T-helper 9 cell (primary cell): ENCODE data around the gene FIGLA.

Experiments
- DNase-seq: peaks from one replicate; pipeline ENCODE4 v3.0.0-alpha.2; 2020
- total RNA-seq, 2 donors: gene quantifications; one replicate each; lab custom pipeline; 2026; lab: John Stamatoyannopoulos, UW

The FIGLA gene, protein sequence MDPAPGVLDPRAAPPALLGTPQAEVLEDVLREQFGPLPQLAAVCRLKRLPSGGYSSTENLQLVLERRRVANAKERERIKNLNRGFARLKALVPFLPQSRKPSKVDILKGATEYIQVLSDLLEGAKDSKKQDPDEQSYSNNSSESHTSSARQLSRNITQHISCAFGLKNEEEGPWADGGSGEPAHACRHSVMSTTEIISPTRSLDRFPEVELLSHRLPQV
- 0 reads per million in 2 donors for total RNA-seq

DNA sequence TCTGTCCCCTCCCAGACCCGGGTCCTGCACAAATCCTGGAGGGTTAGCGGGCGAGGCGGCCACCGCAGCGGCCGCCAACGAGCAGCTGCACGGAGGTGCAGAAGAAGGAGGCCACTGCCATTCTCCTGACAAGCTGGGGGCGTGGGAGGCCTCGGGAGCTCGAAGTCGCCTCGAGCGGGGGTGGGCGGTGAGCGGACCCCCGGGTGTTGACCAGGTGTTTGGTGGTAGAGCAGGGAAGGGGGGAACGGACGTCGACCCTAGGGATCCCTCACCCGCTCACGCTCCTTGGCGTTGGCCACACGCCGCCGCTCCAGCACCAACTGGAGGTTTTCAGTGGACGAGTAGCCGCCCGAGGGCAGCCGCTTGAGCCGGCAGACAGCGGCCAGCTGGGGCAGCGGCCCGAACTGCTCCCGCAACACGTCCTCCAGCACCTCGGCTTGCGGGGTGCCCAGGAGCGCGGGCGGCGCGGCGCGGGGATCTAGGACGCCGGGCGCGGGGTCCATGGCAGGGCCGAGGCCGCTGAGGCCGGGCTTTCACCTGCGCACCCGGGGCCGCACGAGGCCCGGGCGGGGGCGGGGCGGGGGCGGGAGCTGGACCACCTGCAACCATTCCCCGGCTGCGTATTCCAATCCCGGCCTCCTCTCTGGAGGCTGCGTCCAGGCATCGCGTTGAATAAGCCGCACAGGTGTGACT is at the start of gene FIGLA:
Gene FIGLA (minus strand): TSS at position 508 of the 693 bp plus-strand sequence. CDS start 5 bp downstream, at position 503.
- DNase-seq = no peak

DNA sequence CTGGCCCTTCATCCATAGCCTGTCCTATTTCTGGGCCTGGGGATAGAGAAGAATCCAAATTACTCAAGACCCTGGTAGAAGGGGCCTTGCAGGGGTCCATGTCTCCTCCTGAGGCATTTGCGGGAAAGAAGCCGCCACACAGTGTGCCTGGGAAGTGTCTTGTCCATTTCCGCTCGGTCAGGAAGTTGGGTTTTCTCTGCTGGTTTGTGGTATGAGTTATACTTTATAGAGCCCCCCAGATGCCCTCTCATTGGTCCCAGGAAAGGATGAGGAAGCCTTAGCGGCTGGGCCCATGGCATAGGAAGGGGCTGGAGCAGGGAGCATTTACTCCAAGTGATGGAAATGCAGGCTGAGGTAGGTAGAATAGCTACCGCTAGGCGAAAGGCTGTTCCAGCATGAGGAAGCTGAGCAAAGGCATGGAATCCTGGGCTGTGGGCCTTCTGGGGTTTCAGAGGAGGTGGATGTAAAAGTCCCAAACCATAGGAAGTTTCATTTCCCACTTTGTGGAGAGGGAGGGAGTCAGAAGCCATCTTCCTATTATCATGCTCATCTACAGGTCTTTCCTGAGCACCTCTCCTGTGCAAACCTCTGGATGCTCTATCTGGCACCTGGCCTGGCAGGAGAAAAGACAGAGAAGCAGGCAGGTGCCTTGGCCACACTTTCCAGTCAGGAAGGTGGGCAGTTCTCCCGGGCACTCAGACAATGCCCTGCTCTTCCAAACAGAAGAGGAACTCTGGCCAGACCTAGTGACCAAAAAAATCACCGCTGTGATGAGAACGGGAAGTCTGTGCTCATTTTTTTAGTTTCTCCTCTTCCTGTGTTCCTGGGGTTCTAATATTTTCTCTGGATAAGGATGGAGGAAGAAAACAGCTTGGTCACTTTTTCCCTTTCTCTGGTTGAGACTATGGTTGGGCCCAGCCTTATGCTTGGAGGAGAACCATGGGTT is 47.8 kb upstream of the FIGLA start:
- DNase-seq = no peak

DNA sequence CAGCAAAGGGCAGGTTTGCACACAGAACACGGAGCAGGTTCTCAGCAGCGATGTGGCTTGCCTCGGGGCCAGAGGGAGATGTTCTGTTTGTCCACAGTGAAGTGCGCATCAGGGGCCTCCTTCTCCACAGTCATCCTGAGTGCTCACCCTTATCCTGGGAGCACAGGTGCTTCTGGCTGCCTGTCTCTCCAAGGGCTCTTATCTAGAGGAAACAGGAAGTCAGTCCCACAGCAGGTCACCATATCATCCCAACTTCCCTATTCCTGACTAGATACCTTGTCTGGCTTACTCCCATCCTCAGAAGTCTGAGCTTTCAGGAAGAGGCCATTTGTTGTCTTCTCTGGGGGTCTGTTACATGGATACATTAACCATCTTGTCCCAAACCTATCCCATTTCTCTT is 45.2 kb upstream of the FIGLA start, which contains the start of gene CD207:
Gene CD207 (minus strand): TSS at position 174 of the 400 bp plus-strand sequence. CDS start 40 bp downstream, at position 134.
- DNase-seq = no peak

DNA sequence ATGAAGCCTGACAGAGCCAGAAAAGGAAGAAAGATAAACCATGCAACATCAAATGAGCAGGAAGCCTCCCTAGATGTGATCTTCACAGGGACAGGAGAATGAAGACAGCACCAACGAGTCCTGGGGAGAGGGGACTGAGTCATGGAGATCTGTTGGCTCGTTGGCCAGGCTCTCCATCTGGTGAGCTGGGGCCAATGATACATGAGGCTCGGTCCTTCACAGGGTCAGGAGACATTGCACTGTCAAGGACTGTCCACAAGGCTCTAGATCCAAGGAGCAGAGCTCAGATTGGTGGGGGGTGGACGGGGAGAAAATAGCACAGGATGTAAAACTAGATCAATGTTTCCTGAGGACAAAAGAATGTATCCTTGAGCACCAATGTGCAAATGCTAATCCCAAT is 44.4 kb upstream of the FIGLA start:
- DNase-seq = no peak

DNA sequence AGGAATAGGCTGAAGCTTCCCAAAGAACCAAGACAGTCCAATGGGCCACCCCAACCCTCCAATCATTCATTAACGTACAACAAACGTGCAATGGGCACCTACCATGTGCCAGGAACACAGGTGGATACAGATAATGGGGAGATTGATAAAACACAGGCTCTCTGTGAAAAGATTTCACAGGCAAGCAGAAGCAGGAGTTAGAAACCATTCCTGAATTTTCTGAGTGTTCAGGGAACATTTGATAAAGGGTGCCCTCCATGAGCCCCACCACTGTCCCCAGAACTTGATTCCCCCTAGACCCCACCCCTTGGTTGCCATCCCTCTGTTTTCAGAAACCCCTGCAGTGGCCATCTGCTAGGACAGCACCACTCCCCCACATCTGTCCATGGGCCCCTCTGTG is 43.7 kb upstream of the FIGLA start:
- no peak for DNase-seq

DNA sequence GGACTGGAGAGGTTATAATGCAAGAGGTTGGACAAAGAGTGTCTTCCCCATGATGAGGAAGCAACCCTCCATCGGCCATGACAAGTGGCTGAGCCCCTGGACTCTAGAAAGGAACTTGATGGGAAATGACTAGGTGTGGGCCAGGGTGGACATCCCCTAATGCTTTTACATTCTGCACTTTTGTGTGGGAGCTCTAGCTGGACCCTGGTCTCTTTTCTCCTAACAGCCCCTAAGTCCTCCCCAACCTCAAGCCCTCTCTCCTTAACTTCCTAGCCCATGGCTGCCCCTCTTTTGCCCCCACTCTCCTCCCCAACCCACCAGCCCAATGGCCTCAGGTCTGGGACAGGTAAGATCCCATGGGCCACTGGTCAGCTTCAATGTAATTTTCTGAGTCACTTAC is 42.8 kb upstream of the FIGLA start:
- no peak for DNase-seq

DNA sequence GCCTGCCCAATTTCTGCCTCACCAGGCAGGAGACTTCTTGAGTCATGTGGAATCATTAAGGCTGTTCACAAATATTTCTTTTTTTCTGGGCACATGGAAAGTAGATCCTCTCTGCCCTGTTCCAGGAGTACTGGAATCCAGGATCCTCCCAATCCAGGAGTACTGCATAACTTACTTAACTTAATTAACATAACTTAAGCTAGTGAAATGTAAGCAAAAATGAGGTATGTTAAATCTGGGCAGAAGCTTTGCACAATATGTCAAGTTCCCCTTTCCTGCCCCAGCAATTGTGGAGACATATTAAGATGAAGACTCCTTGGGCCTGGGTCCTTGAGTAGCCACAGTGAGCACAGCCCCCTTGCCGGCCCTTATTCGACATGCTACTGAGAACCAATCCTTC is 41.9 kb upstream of the FIGLA start:
- no peak for DNase-seq

DNA sequence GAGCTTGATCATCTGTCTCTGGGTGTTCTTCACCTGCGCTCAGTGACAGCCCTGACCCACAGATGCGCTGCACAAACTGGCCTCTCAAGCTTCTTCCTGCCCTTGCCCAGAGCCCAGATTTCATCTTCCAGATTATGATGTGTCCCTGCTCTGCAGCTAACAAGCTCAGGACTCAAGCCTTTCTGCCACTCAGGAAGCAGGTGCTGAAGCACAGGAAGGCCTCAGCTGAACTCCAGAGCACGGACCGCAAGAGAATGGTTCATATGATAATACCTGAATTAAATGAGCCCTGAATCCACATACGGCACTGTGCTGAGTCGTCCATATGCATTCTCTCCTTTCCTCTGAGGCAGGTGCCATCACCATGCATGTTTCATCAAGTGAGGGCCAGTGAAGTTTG is 41.4 kb upstream of the FIGLA start:
- no peak for DNase-seq

DNA sequence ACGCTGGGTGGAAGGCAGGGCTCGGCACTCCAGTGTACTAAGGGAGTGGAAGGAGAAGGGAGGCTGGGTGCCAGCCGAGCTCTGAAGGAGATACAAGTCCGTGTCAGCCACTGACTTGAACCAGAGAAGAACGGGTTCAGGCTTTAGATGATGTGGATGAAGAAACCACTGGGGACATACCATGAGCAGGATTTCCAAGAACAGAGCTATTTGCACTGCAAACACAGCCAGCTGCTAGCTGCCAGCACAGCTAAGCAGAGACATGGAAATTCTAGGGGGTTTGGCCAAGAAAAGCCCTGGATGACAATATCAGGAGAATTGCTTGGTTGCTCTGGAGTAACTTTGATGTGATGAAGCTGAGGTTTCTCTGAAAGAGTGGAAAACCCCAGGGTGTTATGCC is 39.9 kb upstream of the FIGLA start:
- no peak for DNase-seq

DNA sequence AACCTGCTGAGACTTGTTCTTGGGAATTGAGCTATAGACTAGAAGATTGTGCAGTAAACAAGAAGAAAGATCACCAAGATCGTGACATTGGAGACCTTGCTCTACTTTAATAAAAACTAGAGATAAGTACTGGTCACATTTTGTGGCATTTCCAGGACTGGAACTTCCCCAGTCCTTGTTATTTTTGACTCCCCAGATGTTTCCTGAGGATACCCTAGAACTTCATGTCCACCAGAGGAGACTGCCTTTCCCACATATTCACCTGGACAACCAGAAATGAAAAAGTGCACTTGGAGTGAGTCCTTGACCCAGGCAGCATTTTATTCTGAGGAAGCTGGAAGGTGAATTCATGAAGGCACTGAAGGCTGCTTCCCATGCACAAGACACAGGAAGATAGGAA is 39.5 kb upstream of the FIGLA start:
- DNase-seq = no peak

DNA sequence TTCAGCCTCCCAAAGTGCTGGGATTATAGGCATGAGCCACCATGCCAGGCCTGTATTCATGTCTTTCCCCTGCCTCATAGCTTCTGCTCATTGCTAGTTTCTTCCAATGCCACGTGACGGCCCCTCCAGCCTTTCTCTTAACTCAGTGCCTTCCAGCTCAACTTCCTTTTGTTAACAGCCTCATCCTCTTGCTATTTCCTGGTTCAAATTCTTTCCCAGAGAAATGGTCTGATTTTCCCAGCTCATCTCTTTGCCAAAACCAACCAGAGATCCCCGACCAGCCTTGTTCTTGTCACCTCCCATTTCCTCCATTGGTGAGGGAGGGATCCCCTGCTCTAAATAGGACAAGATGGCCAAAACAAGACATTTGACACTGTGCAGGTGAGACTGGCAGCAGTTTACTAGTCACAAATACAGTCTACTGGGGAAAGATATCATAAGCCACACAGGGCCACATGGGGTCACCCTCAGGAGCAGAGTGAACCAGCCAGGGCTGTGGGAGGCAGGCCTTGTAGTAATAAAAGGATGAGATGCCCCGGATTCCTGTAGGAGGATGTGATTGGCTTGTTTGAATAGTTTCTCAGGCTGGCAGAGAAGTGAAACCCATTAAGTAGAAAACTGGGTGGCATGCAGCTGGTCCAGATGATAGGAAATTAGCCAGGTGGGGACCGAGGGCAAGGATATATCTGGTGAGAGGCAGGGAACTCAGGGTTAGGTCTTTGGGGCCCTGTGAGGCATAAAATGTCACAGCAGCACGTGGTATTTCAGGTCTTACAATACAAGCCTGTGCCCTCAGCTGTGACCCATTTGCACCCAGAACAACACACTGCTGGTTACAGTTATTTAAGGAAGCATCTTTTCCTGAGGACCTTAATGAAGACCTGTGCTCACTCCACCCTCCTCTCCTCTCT is 38.7 kb upstream of the FIGLA start:
- DNase-seq = no peak

DNA sequence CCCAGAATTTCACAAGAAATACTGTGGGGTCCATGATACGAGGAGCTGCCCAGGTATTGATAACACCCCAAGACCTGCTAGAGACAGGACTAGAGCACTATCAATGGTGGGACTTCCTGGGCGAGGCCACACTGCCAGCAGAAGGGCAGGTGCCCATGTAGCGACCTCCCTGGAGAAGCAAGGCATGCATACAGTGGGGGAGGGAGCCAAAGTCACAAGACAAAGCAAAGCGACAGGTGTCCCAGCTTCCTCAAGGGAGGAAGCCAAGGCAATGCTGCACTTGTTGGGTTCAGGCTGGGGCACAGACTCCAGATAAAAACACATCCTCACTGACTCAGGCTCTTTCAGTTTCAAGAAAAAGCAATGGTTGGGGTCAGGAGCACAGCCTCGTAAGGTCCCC is 37.7 kb upstream of the FIGLA start:
- no peak for DNase-seq

DNA sequence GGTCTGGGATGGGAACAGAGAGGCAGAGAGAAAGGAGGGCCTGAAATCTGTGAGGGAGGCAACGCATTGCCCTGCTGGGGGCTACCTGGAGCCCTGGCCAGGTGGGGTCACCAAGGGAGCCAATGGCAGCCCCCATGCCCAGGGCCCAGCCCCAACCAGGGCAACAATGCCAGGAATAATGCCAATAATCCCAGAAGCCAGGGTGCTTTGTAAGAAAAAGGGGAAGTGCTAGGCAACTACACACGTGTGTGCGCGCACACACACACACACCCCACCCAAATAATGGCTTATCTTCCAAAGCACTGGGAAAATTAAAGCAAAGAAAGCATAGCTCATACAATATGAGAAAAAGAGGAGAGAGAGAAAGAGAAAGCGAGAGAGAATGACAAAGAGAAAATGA is 36.9 kb upstream of the FIGLA start:
- no peak for DNase-seq

DNA sequence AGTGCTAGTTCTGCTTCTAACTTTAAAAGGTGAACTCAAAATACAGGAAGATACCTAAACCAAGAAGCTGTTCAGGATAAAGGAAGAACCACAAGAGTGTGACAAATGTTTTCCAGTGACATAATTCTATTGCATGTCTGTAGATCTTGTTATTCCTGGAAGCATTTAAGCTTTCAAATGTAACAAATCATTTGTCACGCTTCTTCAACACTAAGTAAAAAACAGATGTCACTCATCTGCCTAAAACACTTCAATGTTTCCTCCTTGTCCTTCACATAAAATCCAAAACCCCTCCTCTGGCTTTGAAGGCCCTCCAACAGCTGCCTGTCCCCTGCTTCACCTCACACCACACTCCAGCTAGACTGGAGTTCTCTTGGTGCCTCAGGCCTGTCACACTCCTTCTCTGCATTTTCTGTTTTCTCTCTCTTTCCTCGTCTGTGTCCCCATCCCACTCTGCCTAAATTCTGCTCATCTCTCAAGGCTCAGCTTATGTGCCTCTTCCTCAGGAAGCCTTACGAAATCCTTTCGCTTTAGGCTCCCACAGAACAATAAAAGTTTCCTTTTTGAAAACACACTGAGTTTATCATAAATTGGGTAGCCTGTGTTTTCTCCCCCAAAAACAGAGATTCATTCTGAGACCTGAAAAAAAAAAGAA is 36.4 kb upstream of the FIGLA start:
- DNase-seq = no peak

DNA sequence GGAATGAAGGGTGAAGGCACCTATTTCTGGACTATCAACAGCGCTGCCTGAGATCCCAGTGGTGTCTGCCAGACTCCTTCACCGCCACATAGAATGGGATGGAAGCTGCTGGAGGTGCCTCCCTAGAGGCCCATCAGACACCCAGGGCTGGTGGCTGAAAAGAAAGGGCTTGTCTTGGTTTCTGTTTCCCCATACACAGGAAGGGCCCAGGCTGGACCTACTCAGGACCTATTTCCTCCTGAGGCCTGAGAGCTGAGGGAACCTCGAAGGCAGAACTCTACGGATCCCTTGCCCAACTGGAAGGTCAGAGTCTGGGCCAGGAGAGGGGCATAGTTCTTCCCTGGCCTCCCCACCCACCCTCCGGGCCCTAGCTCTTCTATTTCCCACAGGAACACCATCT is 32.8 kb upstream of the FIGLA start:
- DNase-seq = no peak

DNA sequence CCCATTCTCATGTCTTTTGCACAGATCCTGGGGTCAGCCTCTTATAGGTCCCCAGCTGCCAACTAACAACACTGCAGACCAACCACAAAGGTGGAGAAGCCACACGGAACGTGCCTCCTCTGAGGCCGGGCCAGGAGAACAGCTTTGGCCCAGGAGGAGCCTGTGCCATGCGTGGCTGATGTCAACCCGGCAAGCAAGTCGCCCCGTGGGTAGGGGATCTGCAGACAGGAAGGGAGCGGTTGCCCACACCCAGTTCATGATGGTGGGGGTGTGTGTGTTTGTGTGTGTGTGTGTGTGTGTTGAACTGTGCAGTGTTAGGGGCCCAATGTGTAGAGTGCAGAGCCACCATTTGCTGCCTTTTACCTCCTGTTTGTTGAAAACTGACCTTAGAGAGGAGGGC is 32.4 kb upstream of the FIGLA start:
- no peak for DNase-seq

DNA sequence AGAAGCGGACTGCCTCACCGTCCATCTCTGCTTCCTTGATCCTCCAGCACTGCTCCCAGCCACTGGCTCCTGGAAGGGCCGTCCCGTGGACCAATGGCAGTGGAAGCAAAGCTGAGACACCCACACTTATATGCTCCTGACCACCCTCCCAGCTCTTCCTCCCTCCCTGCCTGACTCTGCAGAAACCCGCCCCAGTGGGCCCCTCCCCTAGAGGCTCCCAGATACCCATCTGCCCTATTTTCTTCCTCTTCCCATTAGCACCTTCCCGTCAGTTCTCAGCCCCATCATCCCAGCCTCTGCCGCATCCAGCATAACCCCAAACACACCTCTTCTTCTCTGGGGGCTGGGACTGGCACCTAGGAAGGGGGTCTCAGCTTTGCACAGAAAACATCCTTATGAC is 30.1 kb upstream of the FIGLA start, which contains the start of gene CLEC4F:
Gene CLEC4F (minus strand): TSS at position 101 of the 400 bp plus-strand sequence. CDS start 76 bp downstream, at position 25.
- no peak for DNase-seq

DNA sequence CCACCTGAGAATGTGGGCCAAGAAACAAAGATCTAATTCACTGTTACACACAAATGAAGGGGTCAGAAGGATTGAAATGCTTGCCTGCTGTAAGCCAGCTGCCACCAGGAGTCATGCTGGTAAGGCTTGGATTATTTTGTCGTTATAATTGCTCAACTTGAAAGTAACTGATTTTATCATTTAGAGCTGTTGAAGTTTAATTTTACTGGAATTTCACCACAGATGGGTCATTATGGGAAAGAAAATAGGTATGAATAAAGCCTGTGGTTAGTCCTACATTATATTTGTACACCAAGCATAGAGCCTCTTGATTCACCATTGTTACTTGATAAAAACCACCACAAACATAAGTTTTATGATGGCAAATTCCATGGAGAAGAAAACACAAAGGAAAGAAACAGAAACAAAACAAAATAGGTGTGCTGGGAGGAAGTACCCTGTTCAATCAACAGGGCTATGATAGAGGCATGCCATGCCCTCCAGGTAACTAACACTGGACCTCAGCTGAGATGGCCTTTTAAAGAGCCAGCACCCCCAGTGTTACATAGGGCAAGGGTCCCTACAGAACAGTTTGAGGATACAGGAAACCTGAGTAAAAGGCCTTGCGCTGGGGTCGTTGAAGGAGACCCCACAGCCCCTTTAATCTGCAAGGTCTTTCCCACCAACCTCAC is 27.0 kb upstream of the FIGLA start:
- DNase-seq = no peak

DNA sequence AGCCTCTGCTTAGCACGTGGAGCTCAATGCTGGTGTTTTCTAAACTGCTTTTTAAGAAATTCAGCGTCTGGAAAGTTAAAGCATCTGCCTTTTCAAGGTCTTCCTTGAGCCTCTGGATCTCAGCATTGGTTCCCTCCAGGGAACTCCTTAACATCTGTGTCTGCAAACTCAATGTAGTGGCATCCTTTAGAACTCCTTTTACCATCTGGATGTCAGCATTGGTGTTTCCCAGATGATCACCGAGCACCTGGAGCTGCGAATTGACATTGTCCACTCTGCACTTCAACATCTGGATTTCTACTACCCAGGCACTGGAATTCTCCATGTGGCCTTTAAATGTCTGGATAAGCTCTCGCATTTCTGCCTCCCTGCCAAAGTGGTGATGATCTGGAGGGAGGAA is 26.3 kb upstream of the FIGLA start:
- DNase-seq = no peak

DNA sequence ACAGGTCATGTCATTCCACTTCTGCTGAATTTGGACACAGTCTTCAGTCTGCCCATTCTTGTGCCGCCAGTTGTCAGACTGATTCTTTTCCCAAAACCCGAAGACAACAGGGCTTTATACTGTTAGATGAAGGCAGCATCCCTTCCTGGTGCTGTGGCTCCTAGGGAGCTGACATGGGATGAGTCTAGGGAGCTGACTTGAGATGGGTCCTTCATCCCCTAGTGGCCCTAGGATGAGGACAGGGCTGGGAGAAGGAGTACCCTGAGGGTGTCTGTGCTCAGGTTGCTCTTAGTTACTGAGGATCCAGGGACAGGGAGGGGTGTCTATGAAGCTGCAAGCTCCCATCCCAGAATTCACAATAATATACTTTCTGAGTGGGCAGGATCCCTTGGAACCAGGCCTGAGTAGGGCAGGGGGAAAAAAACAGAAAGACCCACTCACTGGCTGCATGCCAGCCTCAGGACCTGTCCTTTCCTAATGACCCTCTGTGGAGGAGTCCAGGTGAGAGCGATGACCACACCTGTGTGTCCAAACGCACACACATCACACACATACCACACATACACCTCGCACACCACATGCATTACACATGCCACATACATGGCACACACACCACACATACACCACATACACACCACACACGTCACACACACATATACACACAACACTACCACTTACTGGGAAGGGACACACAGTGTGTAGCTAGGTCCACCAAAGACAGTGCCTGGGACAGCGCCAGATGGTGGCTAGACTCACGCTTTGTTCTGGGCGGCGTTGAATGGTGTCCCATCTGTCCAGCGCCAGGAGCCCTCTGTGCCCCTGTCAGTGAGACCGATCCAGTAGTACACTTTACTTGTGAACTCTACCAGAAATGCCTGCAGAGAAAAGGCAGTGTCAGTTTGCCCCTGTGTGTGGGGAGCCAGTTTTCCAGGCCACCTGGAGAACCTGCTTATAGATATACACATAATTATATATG is 18.8 kb upstream of the FIGLA start:
- DNase-seq = no peak
